ENCODE data around the gene RHO. TPM values are rescaled to one million over a fixed set of nuclear protein-coding genes. Genes with fewer than 3 reads are reported as not detected.

RHO gene
- total RNA-seq, 4 donors from 2014 or later: not detected

GRCh38 chr3:129548104-129548965 lies 19.9 kb downstream of the RHO start:
- H3K4me1 ChIP-seq: peaks cover 0 to 9% of the 10 kb centered on the region in 2 donors
- no peaks in the 10 kb centered on the region for H3K27me3 ChIP-seq
- no peak for TF ChIP-seq POLR2A (IDR thresholded peaks at IDR 0.05)
- TF ChIP-seq, protein P1, sequence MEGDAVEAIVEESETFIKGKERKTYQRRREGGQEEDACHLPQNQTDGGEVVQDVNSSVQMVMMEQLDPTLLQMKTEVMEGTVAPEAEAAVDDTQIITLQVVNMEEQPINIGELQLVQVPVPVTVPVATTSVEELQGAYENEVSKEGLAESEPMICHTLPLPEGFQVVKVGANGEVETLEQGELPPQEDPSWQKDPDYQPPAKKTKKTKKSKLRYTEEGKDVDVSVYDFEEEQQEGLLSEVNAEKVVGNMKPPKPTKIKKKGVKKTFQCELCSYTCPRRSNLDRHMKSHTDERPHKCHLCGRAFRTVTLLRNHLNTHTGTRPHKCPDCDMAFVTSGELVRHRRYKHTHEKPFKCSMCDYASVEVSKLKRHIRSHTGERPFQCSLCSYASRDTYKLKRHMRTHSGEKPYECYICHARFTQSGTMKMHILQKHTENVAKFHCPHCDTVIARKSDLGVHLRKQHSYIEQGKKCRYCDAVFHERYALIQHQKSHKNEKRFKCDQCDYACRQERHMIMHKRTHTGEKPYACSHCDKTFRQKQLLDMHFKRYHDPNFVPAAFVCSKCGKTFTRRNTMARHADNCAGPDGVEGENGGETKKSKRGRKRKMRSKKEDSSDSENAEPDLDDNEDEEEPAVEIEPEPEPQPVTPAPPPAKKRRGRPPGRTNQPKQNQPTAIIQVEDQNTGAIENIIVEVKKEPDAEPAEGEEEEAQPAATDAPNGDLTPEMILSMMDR (IDR thresholded peaks at IDR 0.05 in 4 of 5, conservative IDR thresholded peaks at IDR 0.05 in 1 of 5): no peak
- ATAC-seq: no peak
- no peak for DNase-seq
- intact Hi-C loops (cut with DNase I; ENCODE audit: low total_unique reads) (no loop called here), in situ Hi-C loops (cut with MboI; ENCODE audit: low sequenced_read_pairs in 4 of 4) (no loop called here)
- no peaks in the 10 kb centered on the region for H3K9me3 ChIP-seq
- H3K27ac ChIP-seq: no peak overlapping the region
- no peak overlapping the region for H3K4me3 ChIP-seq
- H3K36me3 ChIP-seq: no peaks in the 10 kb centered on the region

DNA sequence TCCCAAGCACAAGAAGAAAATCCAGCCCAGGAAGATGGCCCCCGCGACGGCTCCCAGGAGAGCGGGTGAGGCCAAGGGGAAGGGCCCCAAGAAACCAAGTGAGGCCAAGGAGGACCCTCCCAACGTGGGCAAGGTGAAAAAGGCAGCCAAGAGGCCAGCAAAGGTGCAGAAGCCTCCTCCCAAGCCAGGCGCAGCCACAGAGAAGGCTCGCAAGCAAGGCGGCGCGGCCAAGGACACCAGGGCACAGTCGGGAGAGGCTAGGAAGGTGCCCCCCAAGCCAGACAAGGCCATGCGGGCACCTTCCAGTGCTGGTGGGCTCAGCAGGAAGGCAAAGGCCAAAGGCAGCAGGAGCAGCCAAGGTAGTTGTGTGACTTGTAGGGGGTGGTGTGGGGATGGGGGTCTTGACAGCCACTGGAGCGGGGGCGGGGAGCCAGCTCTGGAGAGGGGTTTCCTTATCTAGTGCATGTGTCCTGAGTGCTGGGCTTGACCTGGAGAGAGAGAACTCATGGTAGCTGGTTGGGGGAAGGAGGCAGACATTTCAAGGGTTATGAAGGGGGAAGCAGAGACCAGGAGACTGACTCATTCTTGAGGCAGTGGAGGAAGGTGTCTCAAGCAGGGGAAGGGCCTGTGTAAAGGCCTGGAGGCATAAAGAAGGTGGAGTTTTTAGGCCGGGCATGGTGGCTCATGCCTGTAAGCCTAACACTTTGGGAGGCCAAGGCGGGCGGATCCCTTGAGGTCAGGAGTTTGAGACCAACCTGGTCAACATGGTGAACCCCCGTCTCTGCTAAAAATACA lies 20.8 kb downstream of the RHO start:
- no peak for DNase-seq
- intact Hi-C loops (cut with DNase I; ENCODE audit: low total_unique reads): no loop called here
- ATAC-seq: no peak
- Histone ChIP-seq H3K4me3 (no peak overlapping the region), H3K4me1 (peaks cover 0 to 13% of the 10 kb centered on the region in 2 donors), H3K36me3 (no peaks in the 10 kb centered on the region), H3K27me3 (no peaks in the 10 kb centered on the region), H3K9me3 (no peaks in the 10 kb centered on the region), H3K27ac (no peak overlapping the region)
- TF ChIP-seq POLR2A (IDR thresholded peaks at IDR 0.05): no peak
- TF ChIP-seq, protein P1 (IDR thresholded peaks at IDR 0.05 in 4 of 5, conservative IDR thresholded peaks at IDR 0.05 in 1 of 5): no peak
- in situ Hi-C loops (cut with MboI; ENCODE audit: low sequenced_read_pairs in 4 of 4): no loop called here

- in situ Hi-C loops (cut with MboI; ENCODE audit: low sequenced_read_pairs in 4 of 4): no loop called here
- Histone ChIP-seq H3K36me3 (no peaks in the 10 kb centered on the region), H3K27me3 (no peaks in the 10 kb centered on the region), H3K27ac (no peak overlapping the region), H3K9me3 (no peaks in the 10 kb centered on the region), H3K4me3 (no peak overlapping the region), H3K4me1 (peaks cover 1 to 16% of the 10 kb centered on the region in 2 donors)
- no peak for ATAC-seq
- TF ChIP-seq, protein P1 (IDR thresholded peaks at IDR 0.05 in 4 of 5, conservative IDR thresholded peaks at IDR 0.05 in 1 of 5): no peak
- TF ChIP-seq POLR2A (IDR thresholded peaks at IDR 0.05): no peak
- DNase-seq: no peak
- intact Hi-C loops (cut with DNase I; ENCODE audit: low total_unique reads): no loop called here
Observed at GRCh38 chr3:129549805-129550204, 21.4 kb downstream of the RHO start.

DNA sequence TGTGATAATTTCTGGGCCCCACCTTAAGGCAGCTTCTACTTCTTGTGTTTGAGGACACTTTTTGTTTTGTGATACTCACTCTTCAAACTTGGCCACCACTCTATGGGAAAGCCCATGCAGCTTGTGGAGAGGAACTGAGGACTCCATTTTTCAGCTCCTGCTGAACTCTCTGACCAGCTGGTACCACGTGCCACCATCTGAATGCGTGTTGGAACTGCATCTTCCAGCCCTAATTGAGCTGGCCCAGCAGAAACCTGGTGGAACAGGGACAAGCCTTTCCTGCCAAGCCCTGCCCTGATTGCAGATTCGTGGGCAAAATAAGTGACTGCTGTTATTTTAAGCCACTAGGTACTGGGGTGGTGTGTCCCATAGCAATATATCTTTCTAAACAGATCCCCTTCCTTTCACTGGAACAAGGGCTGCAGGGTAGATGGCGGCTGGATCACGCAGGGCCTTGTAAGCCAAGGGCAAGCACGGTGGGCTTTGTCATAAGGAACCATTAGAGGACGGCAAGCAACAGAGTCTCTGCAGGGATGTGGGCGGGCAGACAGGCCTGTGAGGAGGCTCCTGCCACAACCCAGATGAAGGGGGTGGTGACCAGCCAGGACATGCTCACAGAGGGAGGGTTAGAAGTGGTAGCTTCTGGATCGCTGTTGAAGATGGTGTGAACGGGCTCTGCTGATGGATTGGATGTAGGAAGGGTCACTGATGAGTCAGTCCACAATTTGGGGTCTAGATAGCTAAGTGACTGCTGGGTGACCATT lies 24.0 kb downstream of the RHO start:
- ATAC-seq (peak; percentile 25 to 44), DNase-seq (no peak)
- TF ChIP-seq, protein P1 (IDR thresholded peaks at IDR 0.05 in 4 of 5, conservative IDR thresholded peaks at IDR 0.05 in 1 of 5): no peak
- TF ChIP-seq POLR2A (IDR thresholded peaks at IDR 0.05): no peak
- Histone ChIP-seq H3K27me3 (no peaks in the 10 kb centered on the region), H3K9me3 (no peaks in the 10 kb centered on the region), H3K27ac (no peak overlapping the region), H3K36me3 (no peaks in the 10 kb centered on the region), H3K4me3 (no peak overlapping the region), H3K4me1 (peaks cover 20 to 33% of the 10 kb centered on the region in 2 donors)
- intact Hi-C loops (cut with DNase I; ENCODE audit: low total_unique reads): no loop called here
- in situ Hi-C loops (cut with MboI; ENCODE audit: low sequenced_read_pairs in 4 of 4): no loop called here
